GM18498 (cell line): Measurements from ENCODE around the gene PDZRN4.

Source experiments
- ATAC-seq: cut with Tn5 transposase; IDR thresholded peaks from one replicate; pipeline ENCODE4 v1.9.1; 2021; ENCODE audit warnings: mild to moderate bottlenecking, moderate library complexity; ENCODE audit not compliant: unreplicated experiment

PDZRN4 gene

DNA sequence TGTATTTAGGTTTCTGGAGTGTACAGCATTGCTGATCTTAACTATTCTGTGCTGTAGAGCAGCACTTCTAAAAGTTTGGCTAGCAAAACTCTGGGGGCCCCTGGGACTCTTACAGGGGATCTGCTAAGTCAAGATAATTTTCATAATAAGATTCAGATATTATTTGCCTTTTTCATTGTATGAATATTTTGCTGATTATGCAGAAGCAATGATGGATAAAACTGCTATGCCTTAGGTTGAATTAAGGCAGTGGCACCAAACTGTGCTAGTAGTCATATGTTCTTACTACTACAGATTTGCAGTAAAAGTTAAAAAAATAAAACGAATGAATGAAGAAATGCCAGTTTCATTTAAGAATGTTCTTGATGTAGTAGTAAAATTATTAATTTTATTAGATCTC lies 160.1 kb downstream of the PDZRN4 start:
- ATAC-seq: no peak

DNA sequence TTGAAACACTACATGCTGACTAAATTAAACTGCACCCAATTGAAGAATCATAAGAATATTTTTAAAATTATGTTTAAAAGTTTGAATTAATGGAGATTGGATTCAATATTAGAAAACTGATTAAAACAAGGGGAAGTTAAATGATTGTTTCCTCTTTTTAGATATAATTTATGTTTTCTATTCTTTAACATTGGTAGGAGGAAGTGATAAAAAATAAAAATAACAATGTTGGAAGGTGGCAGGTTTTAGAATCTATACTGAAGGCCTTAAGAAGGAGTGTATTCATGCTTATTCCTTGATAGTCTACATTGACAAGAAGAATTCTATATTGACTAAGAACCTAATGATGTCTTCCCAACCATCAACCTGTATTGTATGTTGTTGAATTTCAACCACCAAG lies 168.1 kb downstream of the PDZRN4 start:
- ATAC-seq: no peak

DNA sequence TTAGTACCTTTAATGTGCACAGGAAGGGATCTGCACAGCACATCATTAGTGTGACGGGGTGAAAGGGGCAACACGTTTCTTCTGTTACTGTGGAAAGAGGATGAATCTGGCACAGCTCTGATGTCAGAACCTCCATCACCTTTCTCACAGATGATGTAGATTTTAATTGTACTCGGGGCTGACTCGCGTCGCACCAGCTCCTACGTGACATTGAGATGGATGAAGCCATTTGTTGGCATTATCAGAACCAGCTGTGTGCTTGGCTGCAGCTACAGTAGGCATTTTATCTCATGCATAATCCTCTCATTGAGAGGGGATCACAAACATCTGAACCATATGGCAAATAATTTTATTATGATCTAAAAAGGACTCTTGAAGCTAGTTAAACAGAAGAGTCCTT lies 173.6 kb downstream of the PDZRN4 start:
- no peak for ATAC-seq

DNA sequence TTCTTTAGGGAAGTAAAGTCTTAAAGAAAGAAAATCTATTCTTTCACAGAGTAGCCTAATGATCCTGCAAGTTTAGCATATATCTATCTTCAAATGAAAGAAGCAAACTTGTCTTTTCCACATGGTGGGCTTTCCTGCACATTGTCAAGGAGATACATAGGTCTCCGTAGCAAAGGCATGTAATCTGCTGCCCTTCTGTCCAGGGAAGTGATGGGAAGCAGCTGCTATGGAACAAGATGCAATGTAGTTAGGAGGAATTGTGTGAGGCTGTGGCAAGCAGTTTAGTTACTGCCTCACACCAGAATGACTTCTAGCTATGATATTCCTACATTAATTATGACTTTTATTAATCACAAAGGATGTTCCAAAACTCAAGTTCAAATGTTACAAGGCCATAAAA lies 174.4 kb downstream of the PDZRN4 start:
- no peak for ATAC-seq

DNA sequence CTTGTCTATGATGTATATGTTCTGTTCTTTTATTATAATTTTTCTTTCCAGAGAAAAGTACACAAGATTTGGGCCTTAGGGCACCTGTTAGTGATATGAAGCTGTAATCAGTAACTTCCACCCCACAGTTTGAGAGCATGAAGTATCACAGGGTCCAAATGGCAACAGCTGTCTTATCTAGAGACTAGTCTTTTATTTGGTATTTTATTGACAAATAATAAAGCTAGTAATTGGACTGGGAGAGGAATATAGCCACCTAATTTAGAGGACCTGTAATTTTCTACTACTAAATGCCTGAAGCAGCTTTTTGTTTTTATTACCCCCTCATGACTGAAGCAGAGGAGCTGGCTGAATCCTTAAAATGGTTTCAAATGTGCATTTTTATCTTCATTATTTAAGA lies 174.8 kb downstream of the PDZRN4 start:
- no peak for ATAC-seq

DNA sequence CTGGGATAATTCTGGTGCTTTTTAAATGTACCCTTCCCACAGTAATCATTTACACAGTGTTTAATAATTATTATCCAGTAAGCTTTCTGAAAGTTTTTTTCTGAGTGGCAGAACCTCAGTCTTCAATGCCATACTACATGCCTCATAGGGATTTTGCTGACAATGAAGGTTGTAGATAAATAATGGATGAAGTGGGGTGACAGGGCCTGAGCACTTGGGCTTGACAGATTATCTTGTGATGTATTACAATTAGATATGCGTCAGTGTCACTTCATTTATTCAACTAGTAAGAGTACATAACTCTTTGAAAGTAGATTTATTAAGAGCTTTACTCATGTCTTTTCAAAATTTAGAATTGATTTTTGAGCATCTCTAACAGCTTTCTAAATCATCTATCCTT lies 176.1 kb downstream of the PDZRN4 start:
- no peak for ATAC-seq

DNA sequence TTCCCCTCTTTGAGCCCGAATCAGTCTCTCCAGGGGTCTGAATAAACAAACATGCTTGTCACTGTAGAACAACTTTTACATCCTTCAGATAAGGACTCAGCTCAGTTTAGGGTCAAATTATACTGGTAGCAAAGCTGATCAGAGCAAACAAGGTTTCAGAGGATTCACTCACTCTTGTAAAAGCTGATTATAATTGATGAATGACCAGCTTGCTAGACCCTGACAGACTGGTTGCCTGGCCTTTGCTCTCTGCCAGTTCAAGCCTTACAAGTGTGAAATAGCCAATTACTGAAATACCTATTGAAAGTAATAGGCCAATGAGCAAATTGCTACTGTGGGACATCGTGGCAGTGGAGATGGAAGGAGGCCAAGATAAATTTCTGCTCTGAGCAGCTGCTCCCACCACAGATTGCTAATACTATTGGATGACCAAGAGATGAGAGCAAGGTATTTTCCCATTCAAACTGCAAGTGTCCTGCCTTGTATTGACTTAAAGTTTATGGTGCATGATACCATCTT lies 177.6 kb downstream of the PDZRN4 start:
- ATAC-seq: no peak

DNA sequence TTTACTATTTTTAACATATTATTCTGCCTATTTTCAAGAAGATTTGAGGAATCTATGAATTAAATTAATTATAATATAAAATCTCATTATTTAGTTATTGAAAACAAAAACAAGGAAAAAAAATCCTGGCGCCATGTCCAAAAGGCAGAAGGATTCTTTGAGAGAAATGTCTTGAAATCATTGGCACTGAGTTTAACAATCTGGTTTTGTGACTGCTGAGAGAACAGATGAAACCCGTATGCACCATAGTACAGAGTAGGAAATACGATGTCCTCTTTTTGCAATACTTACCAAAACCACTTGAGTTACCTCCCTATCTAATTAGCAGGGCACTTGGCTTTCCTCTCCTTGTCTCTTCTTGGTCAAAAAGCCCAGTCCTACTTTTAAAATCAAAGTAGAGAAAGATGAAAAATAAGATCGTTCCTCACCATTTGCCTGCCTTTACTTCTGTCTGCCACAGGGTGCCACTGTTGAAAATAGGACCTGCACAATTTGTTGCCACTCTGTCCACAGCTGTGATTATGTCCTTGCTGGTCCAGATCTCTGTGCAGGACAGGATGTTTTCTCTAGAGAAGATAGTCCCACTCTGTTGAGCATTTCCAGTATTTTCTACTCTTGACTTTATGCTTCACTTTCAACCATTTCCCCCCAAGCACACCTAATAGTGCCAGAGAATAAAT lies 179.7 kb downstream of the PDZRN4 start:
- ATAC-seq: no peak

DNA sequence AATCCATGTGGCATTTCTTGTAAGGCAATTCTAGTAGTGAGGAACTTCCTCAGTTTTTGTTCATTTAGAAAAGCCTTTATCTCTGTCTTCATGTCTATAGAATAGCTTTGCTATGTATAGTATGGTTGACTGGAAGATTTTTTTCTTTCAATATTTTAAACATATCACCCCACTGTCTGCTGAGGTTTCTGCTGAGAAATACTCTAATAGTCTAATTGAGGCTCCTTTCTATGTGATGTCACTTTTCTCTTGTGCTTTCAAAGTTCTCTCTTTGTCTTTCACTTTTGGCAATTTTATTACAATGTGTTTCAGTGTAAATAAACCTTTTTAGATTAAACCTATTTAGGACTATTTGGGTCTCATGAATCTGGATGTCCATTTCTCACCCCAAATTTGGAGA lies 192.8 kb downstream of the PDZRN4 start:
- no peak for ATAC-seq

DNA sequence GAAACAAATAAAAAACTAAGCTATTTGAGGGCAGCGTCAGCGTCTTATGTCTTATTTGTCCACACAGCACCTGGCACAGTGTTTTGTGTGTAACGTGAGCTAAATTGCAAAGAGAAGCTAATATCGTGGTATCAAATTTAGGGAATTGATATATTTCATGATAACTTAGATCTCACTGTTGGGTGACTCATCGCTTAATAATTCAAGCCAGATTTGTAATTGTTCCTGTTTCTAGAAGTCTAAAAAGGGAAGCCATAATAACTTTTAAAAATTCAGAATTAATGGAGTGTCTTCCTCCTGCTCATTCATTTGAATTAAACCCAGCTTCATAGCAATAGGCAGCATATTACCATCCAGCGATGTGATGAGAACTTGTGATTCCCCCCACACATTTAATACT lies 214.7 kb downstream of the PDZRN4 start:
- ATAC-seq: no peak

DNA sequence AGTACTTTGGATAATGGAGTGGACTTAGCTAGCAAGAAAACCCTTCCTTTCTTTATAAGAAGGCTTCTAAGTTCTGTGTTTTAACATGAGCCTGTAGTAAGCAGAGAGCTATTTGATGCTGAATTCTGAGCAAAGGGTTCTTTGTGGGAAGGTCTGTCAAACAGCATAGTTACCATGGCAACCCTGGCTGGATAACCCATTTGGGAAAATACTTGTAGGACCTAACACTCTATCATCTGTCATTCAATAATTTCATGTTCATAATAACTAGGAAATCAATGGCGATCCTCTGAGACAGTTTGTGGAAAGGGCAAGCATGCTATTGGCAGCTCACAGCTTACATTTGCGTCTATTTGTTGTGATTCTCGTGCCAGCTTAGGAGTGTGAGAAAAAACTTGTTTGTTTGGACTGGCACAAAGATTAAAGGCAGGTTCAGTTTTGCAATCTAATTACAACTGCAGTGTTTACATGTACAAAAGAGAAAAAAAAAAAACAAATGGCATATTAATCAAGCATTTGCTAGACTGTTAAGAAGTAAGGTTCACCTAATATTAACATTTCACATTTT lies 219.2 kb downstream of the PDZRN4 start:
- ATAC-seq: no peak

DNA sequence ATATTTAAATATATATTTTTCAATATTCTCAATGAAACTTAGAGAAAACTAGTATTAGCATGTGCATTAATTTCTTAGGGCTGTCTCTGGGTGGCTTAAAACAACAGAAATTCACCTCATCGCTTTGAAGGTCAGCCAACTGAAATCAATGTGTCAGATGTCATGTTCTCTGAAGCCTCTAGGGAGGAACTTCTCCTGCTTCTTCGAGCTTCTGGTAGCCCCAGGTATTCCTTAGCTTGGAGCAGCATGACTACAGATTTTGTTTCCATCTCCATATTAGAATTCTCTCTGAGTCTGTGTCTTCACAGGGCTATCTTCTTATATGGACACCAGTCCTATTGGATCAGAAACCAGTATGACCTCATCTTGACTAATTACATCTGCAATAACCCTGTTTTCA lies 221.5 kb downstream of the PDZRN4 start:
- ATAC-seq: no peak

DNA sequence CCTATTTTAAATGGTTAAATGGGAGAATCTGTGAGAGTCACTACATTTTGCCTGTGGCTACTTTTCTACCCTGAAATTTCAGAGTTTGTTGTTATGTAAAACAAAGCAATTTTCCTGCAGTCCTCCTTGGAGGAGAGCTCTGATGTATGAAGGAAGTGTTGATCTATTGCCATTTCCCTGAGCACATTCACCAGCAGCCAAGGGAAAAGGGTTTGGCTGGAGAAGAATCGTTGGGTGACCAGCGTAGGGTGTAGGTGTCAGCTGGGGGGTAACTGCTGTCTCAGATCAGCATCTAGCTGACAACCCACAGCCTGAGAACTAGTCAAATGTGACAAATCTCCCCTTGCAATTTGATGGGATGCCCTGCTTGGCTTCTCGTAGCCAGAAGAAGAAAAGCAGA lies 230.5 kb downstream of the PDZRN4 start:
- ATAC-seq: no peak

DNA sequence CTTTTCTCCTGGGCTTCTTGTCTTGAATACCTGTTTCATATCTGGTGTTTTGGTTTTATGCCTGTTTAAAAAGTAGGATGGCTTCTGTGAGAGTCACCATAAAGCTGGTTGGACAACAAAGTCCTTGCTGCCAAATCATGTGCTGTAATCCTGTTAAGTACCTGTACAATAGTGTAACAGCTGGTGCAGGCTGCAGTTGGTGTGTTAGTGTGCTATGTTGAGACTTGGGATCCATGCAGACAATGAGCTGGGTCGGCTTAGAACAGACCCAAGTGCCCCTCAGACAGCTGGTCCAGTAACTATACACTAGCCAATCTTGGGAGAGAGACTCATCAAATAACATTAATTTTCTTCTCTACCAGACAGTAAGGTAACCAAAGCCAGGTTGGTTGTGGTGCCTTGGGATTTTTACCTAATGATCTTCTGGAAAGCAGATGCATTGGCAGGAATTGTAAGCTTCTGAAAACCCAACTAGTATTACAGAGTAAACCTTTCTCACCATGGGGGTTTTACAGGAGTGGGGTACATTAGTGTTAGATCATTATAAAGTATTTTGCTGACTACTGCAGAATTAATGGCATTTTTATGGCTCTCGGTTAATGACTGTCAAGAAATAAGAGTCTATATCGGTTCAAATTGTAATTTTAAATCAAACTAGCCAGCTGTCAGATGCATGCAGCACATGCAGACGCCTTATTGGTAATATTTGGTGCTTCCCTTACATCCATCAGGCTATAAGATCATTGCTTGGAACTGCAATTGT lies 231.2 kb downstream of the PDZRN4 start:
- ATAC-seq: no peak

DNA sequence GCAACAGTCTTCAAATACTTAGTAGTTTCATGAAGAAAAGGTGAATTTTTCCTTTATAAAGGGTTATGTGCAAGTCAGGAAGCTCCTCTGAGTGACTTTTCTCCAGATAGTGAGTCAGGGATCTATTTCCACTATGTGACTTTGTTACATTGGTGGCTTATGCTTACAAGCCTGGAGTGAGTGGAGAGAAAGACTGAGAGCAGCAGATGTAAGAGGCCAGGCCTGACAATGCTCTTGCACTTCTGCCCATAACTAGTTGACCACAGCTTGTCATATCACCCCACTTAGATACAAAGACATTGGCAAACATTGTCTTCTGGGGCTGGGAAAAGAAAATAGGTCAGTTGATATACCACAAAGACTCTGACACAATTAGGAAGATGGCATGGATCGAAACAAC lies 236.5 kb downstream of the PDZRN4 start:
- ATAC-seq: no peak

DNA sequence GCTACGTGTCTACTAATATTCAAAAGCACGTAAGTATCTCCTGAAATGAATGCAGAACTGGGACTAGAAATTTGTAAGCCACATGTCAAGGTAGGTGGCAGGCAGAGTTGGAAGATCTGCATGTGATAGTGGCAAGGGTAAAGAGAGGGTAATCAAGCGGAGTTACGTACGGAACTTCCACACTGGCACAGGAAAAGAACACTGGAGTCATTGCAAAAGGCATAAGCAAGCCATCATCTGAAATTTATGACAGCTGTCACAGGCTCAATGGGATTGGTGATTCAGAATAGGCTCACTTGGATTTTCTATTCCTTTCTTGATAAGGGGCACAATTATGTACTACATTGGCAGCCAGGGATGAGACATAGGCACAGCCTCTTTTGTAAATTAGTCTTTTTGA lies 245.3 kb downstream of the PDZRN4 start:
- ATAC-seq: no peak

DNA sequence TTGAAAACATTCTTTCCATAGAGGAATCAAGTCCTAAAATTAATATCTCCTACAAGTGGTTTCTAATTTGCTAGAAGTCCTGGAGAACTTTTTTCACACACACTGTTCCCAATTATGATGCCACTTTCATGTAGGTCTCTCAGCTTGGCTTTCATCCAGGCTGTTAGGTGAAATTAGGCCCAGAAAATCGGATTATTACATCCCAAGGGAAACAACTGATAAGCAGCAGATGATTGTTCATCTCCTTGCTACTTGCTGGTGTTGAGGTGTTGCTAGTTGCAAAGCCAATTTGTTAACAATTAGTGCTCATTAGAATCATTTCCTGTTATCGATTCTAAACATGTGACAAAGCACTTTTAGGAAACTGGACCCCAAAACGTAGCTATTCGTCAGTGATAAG lies 248.0 kb downstream of the PDZRN4 start:
- no peak for ATAC-seq

DNA sequence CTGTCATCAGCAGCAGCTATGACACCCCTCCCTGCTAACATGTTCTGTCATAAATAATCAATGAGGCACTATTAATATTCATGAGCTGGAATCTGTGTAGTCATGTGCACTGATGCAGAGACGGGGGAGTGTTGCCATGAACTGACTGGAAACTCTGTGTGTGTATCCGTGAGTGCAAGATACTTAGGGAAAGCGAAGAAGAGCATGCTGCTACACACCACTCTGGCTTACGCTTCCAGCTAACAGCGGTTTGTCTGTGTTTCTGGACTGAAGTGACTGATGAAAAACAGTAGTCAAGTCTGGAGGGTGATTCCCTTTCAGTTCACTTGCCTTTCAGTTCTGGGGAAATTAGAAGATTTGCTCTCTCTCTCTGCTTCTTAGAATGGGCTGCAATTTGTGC lies 249.4 kb downstream of the PDZRN4 start:
- no peak for ATAC-seq

DNA sequence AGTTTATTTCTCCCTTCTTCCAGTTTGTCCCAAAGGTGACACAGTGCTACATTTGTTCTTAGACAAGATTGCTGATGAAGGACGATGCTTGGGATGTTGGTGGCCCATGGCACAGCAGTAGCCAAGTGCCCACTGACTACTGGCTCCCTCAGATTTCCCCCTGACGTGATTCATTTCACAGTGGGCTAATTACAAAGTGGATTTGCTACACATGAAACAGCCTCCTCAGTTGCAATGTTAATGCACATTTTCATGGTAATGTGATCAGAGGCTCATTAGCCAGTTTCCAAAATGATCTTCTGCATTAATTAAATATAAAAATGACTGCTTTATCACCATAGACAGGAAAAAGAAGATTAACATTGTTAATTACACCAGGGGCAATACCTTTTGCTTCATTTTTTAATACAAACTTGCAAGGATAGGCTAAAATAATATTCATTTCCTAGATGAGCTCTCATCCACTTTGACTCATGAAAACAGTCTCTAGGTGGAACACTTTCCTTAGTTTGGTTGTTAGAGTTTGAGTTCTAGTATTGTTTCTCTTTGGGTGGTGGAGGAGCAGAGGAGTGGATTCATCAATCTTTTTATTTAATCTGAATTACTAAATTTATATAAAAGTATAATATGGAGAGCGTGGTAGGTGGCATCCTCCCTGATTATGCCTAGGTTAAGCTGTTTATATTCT lies 250.9 kb downstream of the PDZRN4 start:
- no peak for ATAC-seq

DNA sequence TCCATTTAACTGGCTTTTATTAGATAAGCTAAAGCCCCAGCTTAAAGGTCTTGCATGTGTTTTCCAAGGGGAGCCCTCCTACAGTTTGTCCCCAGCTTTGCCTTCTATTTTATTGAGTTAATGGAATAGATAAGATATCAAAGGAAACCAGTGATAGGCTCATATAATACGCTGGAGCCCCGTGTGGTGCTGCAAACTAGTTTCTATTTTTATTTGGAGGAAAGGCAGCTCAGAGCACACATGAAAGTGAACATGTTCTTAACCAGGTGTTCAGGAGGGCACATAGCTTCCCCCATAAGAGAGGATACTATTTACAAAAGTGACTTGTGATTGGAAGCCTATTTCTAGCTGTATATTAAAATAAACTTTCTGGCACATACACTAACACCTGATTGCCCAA lies 251.7 kb downstream of the PDZRN4 start:
- no peak for ATAC-seq

DNA sequence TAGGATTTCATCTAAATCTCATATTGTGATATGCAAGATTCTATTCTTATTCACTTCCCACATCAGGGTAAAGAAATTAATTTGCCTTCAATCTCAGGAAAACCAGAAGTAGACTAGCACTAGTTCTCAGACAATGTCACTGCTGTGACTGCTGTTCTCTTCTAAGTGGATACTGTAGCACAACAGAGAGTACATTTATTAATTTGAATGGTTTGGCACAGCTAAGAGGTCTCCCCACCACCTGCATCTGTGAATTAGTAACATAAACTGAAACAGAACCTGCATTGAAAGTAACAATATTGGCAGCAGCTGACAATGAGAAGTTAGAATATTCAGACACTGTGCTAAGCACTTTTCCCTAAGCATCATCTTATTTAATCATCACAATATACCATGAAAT lies 253.1 kb downstream of the PDZRN4 start:
- no peak for ATAC-seq

DNA sequence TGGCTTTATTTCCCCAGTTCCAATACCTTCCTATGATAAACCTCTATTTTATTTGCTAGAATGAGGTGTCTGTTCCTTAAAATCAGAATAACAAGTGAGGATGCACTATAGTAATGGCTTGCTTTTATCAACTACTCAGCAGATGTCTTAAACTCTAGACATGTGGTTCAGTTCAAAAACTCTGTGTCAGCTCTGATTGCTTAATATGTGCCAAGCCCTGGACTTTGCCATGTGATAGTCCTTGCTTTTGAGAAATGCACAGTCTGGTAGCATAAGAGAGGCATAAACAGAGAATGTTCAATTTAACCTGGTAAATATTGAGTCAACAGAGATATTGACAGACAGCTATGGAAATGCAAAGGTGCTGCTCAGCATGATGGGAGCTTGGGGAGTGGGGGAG lies 254.8 kb downstream of the PDZRN4 start:
- no peak for ATAC-seq
